GM12878 (cell line): ENCODE data around the gene LONP1. TPM values are rescaled to one million over a fixed set of nuclear protein-coding genes. Genes with fewer than 3 reads are reported as not detected.

Experiments
- ATAC-seq: fragments of 200-7000 bp; cut with Tn5 transposase; 3 replicates; pipeline ENCODE4 v1.9.1; 2020; ENCODE audit warnings: mild to moderate bottlenecking, moderate library complexity
- BruUV-seq: library from RNA; stranded (reverse); fragments of 400-500 nt; replicated peaks from 2 replicates; lab custom pipeline; 2021; lab: Mats Ljungman, UMichigan
- CTCF ChIA-PET: fragments of 300-600 bp; sonication (Branson Sonifier 250); formaldehyde crosslinking; extraction: SDS; loops from one replicate; lab custom pipeline; 2021; ENCODE audit warnings: inconsistent platforms; lab: Yijun Ruan, JAX
- POLR2A ChIA-PET: fragments of 350-600 bp; formaldehyde crosslinking; extraction: SDS; loops from one replicate; lab custom pipeline; 2021; ENCODE audit warnings: inconsistent platforms; lab: Charles Lee
- RAD21 ChIA-PET: fragments of 300-600 bp; sonication (Branson Sonifier 250); formaldehyde crosslinking; loops from one replicate; lab custom pipeline; 2023; ENCODE audit warnings: antibody characterized with exemption; ENCODE audit not compliant: unreplicated experiment; lab: Charles Lee
- SMC1A ChIA-PET: fragments of 300-600 bp; sonication (Branson Sonifier 250); formaldehyde crosslinking; loops from one replicate; lab custom pipeline; 2023; ENCODE audit not compliant: unreplicated experiment, uncharacterized antibody; lab: Charles Lee
- DNase-seq: peaks from one replicate; pipeline ENCODE4 v3.0.0-alpha.2; 2011; ENCODE audit warnings: low read depth, low spot score
- FAIRE-seq: peaks from 3 replicates; lab custom pipeline; 2011; peaks lifted over from hg19 to GRCh38; lab: Jason Lieb, UNC
- H2AFZ ChIP-seq: 2 replicates; pipeline ENCODE4 v1.6.0; 2011; ENCODE audit warnings: low read depth, low read length, control low read depth; ENCODE audit not compliant: control insufficient read depth
- H3K27ac ChIP-seq: 2 replicates; pipeline ENCODE4 v1.5.1; 2011; ENCODE audit warnings: control low read depth; ENCODE audit not compliant: control insufficient read depth, insufficient read depth
- H3K27me3 ChIP-seq, 2 experiments: replicated peaks in 1 of 2; 2 replicates each; pipeline versions ENCODE4 v1.6.0 to v1.6.1; 2011; ENCODE audit warnings: low read length in 1 of 2; ENCODE audit not compliant: control insufficient read depth in 2 of 2, insufficient read depth in 2 of 2
- H3K36me3 ChIP-seq, 2 experiments: 2 replicates each; pipeline ENCODE4 v1.5.1; 2011; ENCODE audit warnings: low read length in 1 of 2; ENCODE audit not compliant: control insufficient read depth in 2 of 2, insufficient read depth in 2 of 2
- H3K4me1 ChIP-seq: 2 replicates; pipeline ENCODE4 v1.6.1; 2011; ENCODE audit warnings: mild to moderate bottlenecking, low read length, moderate library complexity, mixed read lengths; ENCODE audit not compliant: control insufficient read depth, insufficient read depth
- H3K4me2 ChIP-seq: 2 replicates; pipeline ENCODE4 v1.6.0; 2011; ENCODE audit warnings: control low read depth; ENCODE audit not compliant: control insufficient read depth, insufficient read depth
- H3K4me3 ChIP-seq: fragments of 200-600 bp; sonication (generic); 2 replicates; pipeline ENCODE4 v1.5.1; 2016
- H3K79me2 ChIP-seq: 2 replicates; pipeline ENCODE4 v1.6.0; 2011; ENCODE audit warnings: low read length; ENCODE audit not compliant: control insufficient read depth, insufficient read depth
- H3K9ac ChIP-seq: 2 replicates; pipeline ENCODE4 v1.8.0; 2011; ENCODE audit warnings: low read length, control low read depth, mixed read lengths; ENCODE audit not compliant: control insufficient read depth, insufficient read depth
- H3K9me3 ChIP-seq: replicated peaks from 3 replicates; pipeline ENCODE4 v1.5.1; 2011; ENCODE audit warnings: mild to moderate bottlenecking, low read length; ENCODE audit not compliant: control insufficient read depth, insufficient read depth
- H4K20me1 ChIP-seq: 2 replicates; pipeline ENCODE4 v1.6.0; 2011; ENCODE audit not compliant: control insufficient read depth, insufficient read depth
- ZNF592 ChIP-seq: fragments of 450-650 bp; IDR thresholded peaks from 2 replicates; pipeline ENCODE4 v1.6.1; 2017; ENCODE audit warnings: mild to moderate bottlenecking, moderate library complexity
- WGBS: methylation state at CpG from one replicate; pipeline ENCODE4 v1.1.6; 2016; ENCODE audit warnings: low lambda C conversion rate; ENCODE audit not compliant: insufficient replicate concordance, insufficient coverage; ENCODE audit errors: missing lambda C conversion rate; 5-methylcytosine and 5-hydroxymethylcytosine counted together
- in situ Hi-C: fragments of 300-500 bp; cut with MboI; formaldehyde crosslinking; loops from 9 replicates; pipeline ENCODE4 v1.14.3; 2018; ENCODE audit warnings: mixed read lengths
- intact Hi-C: fragments of 100-400 bp; cut with micrococcal nuclease; formaldehyde crosslinking; loops from one replicate; pipeline ENCODE4 v1.14.2; 2022; ENCODE audit not compliant: unreplicated experiment
- polyA plus RNA-seq, 11 experiments: library from polyadenylated mRNA; depleted of rRNA in 4 of 11; unstranded in 6 of 11; stranded (reverse) in 5 of 11; fragments of >200 nt; fragmentation: Nextera tagmentation in 4 of 11; fragmentation: Illumina TruSeq in 1 of 11; extraction: Ambion mirVana in 4 of 11; extraction: Trizol in 1 of 11; gene quantifications; 1 replicate in 1 of 11; 2 replicates in 10 of 11; pipeline versions ENCODE4 v1.2.1 to v1.2.3, GENCODE V29; 2011 to 2016; ENCODE audit warnings: inconsistent platforms in 2 of 11, missing spikeins in 2 of 11, low read depth in 1 of 11
- total RNA-seq, 4 experiments: library from RNA; depleted of rRNA in 3 of 4; stranded (reverse); fragments of >200 nt in 3 of 4; fragmentation: Illumina TruSeq in 1 of 4; extraction: Trizol in 1 of 4; gene quantifications; 2 replicates each; pipeline versions ENCODE4 v1.2.1 to v1.2.3, GENCODE V29; 2013 to 2021

Gene LONP1
- total and polyA plus RNA-seq, 10 of the 15 experiments (the other 5 are each of a cell fraction or from before 2014, with no cell fraction given) = 0.61 to 136 (median 59.5) TPM

GRCh38 chr19:5684694-5685430 is 35.1 kb downstream of the LONP1 start:
- ChIA-PET POLR2A (no interaction called here), SMC1A (no interaction called here), RAD21 (no interaction called here)
- 73% methylated on average over 22 of the region's 22 CpGs for WGBS
- ATAC-seq (no peak), DNase-seq (no peak)
- Histone ChIP-seq H3K4me2 (no peak overlapping the region), H4K20me1 (no peaks in the 10 kb centered on the region), H3K36me3 (no peaks in the 10 kb centered on the region), H2AFZ (no peak overlapping the region), H3K4me3 (no peak overlapping the region), H3K9me3 (no peaks in the 10 kb centered on the region; the same call in 2 of the 3 replicates), H3K27ac (no peak overlapping the region), H3K9ac (no peak overlapping the region), H3K4me1 (peaks cover 5% of the 10 kb centered on the region; the same call in 1 of the 2 replicates)
- intact Hi-C loops (loop anchor here (5.0 kb wide), 1 partner anchor 63 kb away; the partner anchor contains the start of genes SAFB and SAFB2), in situ Hi-C loops (loop anchor here (10.0 kb wide), 1 partner anchor 1440 kb away; the partner anchor contains the start of gene YJU2)
- BruUV-seq = no TSS peak
- no peak for TF ChIP-seq ZNF592
- TF ChIP-seq, all 136 proteins: peak for 0
- FAIRE-seq = no peak
- H3K27me3 ChIP-seq = no peaks in the 10 kb centered on the region
- CTCF ChIA-PET = interaction anchor here (1.2 kb wide), 1 partner anchor 64 kb away, joined by 3 read pairs; no protein-coding TSS in a partner anchor
- H3K79me2 ChIP-seq = peaks cover 5% of the 10 kb centered on the region
